Left ventricle myocardium inferior (tissue), 1 donor: Measurements from ENCODE around the gene GABRG3. TPM values are rescaled to one million over a fixed set of nuclear protein-coding genes. Genes with fewer than 3 reads are reported as not detected.

Experiments used
- DNase-seq: peaks from one replicate; pipeline ENCODE4 v3.0.0-alpha.2; 2020
- H3K27ac ChIP-seq: fragments of 200-600 bp; replicated peaks from 2 replicates; pipeline ENCODE4 v1.8.0; 2021
- H3K27me3 ChIP-seq: fragments of 200-600 bp; 2 replicates; pipeline ENCODE4 v1.8.0; 2021; ENCODE audit warnings: low read depth
- H3K36me3 ChIP-seq: fragments of 200-600 bp; 2 replicates; pipeline ENCODE4 v1.8.0; 2021
- H3K4me1 ChIP-seq: fragments of 200-600 bp; 2 replicates; pipeline ENCODE4 v1.8.0; 2021
- H3K4me3 ChIP-seq: fragments of 200-600 bp; 2 replicates; pipeline ENCODE4 v1.8.0; 2021; ENCODE audit warnings: mild to moderate bottlenecking, moderate library complexity
- H3K9me3 ChIP-seq: fragments of 200-600 bp; replicated peaks from 2 replicates; pipeline ENCODE4 v1.8.0; 2021
- CTCF ChIP-seq: fragments of 200-600 bp; IDR thresholded peaks from 2 replicates; pipeline ENCODE4 v1.8.0; 2021; ENCODE audit warnings: antibody characterized with exemption, mild to moderate bottlenecking, borderline replicate concordance
- intact Hi-C: fragments of 100-400 bp; cut with micrococcal nuclease; formaldehyde crosslinking; loops from one replicate; pipeline ENCODE4 v1.11.0; 2022
- total RNA-seq: library from RNA; stranded (reverse); fragmentation: NEBNext Ultra II Directional; extraction: Animal tissue kit (Norgen Biotek cat#: 25700); gene quantifications from one replicate; pipeline ENCODE4 v1.2.1, GENCODE V29; 2021
- donor health status: DM: no; HTN: yes; CAD: no; lungs with severe emphysema.

The GABRG3 gene
- total RNA-seq, 1 donor from 2014 or later = not detected

GRCh38 chr15:27082526-27082925 lies 111.5 kb downstream of the GABRG3 start:
- DNase-seq = no peak
- TF ChIP-seq CTCF = no peak
- no peaks in the 10 kb centered on the region for H3K9me3 ChIP-seq
- no peaks in the 10 kb centered on the region for H3K4me1 ChIP-seq
- no peak overlapping the region for H3K4me3 ChIP-seq
- no peak overlapping the region for H3K27ac ChIP-seq
- H3K27me3 ChIP-seq = no peaks in the 10 kb centered on the region
- intact Hi-C loops = no loop called here
- H3K36me3 ChIP-seq = no peaks in the 10 kb centered on the region

- intact Hi-C loops = no loop called here
Measured at GRCh38 chr15:27084844-27085243, 113.9 kb downstream of the GABRG3 start.

GRCh38 chr15:27086149-27086548 lies 115.2 kb downstream of the GABRG3 start:
- no peak overlapping the region for H3K27ac ChIP-seq
- no peaks in the 10 kb centered on the region for H3K36me3 ChIP-seq
- peaks cover 27% of the 10 kb centered on the region for H3K9me3 ChIP-seq
- no peaks in the 10 kb centered on the region for H3K27me3 ChIP-seq
- intact Hi-C loops = no loop called here
- no peak for DNase-seq
- no peak overlapping the region for H3K4me3 ChIP-seq
- no peaks in the 10 kb centered on the region for H3K4me1 ChIP-seq
- TF ChIP-seq CTCF = no peak

More at GRCh38 chr15:27084844-27085243, 113.9 kb downstream of the GABRG3 start:
- H3K4me3 ChIP-seq = no peak overlapping the region
- no peak overlapping the region for H3K27ac ChIP-seq
- DNase-seq = no peak
- H3K4me1 ChIP-seq = no peaks in the 10 kb centered on the region
- no peaks in the 10 kb centered on the region for H3K27me3 ChIP-seq
- no peaks in the 10 kb centered on the region for H3K36me3 ChIP-seq
- H3K9me3 ChIP-seq = peaks cover 15% of the 10 kb centered on the region
- TF ChIP-seq CTCF = no peak

GRCh38 chr15:27086805-27087204 lies 115.8 kb downstream of the GABRG3 start:
- intact Hi-C loops = no loop called here
- no peak for TF ChIP-seq CTCF
- no peak for DNase-seq

GRCh38 chr15:27087651-27088583 lies 116.9 kb downstream of the GABRG3 start:
- no peaks in the 10 kb centered on the region for H3K4me1 ChIP-seq

More at GRCh38 chr15:27086805-27087204, 115.8 kb downstream of the GABRG3 start:
- H3K27me3 ChIP-seq = no peaks in the 10 kb centered on the region
- no peaks in the 10 kb centered on the region for H3K4me1 ChIP-seq
- H3K4me3 ChIP-seq = no peak overlapping the region
- H3K9me3 ChIP-seq = peaks cover 27% of the 10 kb centered on the region
- no peaks in the 10 kb centered on the region for H3K36me3 ChIP-seq
- H3K27ac ChIP-seq = no peak overlapping the region

More at GRCh38 chr15:27087651-27088583, 116.9 kb downstream of the GABRG3 start:
- no peaks in the 10 kb centered on the region for H3K36me3 ChIP-seq
- TF ChIP-seq CTCF = no peak
- no peak overlapping the region for H3K27ac ChIP-seq
- no peaks in the 10 kb centered on the region for H3K27me3 ChIP-seq
- DNase-seq = no peak
- peaks cover 27% of the 10 kb centered on the region for H3K9me3 ChIP-seq
- intact Hi-C loops = no loop called here
- H3K4me3 ChIP-seq = no peak overlapping the region
